HepG2 (cell line): ENCODE results near the gene GDF2. TPM values are rescaled to one million over a fixed set of nuclear protein-coding genes. Genes with fewer than 3 reads are reported as not detected.

Source experiments
- ATAC-seq: fragments of 200-7000 bp; cut with Tn5 transposase; 3 replicates; pipeline ENCODE4 v1.9.1; 2020; ENCODE audit warnings: mild to moderate bottlenecking, moderate library complexity
- BruUV-seq: library from RNA; stranded (reverse); fragments of 400-500 nt; replicated peaks from 2 replicates; lab custom pipeline; 2021; lab: Mats Ljungman, UMichigan
- CTCF ChIA-PET: fragments of 300-600 bp; formaldehyde crosslinking; extraction: SDS; loops from one replicate; lab custom pipeline; 2021; ENCODE audit warnings: low total read pairs, inconsistent platforms, low intra/inter-chr PET ratio; lab: Yijun Ruan, JAX
- POLR2A ChIA-PET: fragments of 350-600 bp; sonication (Branson Sonifier 250); formaldehyde crosslinking; loops from one replicate; lab custom pipeline; 2020; ENCODE audit warnings: antibody characterized with exemption, inconsistent platforms; lab: Yijun Ruan, JAX
- DNase-seq: peaks from one replicate; pipeline ENCODE4 v3.0.0-alpha.2; 2015; ENCODE audit warnings: low spot score
- FAIRE-seq: peaks from 3 replicates; lab custom pipeline; 2011; peaks lifted over from hg19 to GRCh38; lab: Jason Lieb, UNC
- H2AFZ ChIP-seq: one replicate; pipeline ENCODE4 v1.6.1; 2011; ENCODE audit warnings: low read length, inconsistent platforms
- H3K27ac ChIP-seq: fragments of 300-600 bp; 3 replicates; pipeline ENCODE4 v1.8.0; 2011; ENCODE audit warnings: mixed run types, mild to moderate bottlenecking, mixed read lengths, low read length, inconsistent platforms; ENCODE audit not compliant: insufficient read depth; ENCODE audit errors: extremely low read length
- H3K27me3 ChIP-seq, 2 experiments: fragments of 200-600 bp in 1 of 2; 2 replicates in 1 of 2; 3 replicates in 1 of 2; pipeline versions ENCODE4 v1.6.0 to v1.8.0; 2011; ENCODE audit warnings: low read length in 2 of 2, mild to moderate bottlenecking in 2 of 2, moderate library complexity in 2 of 2, inconsistent platforms in 1 of 2; ENCODE audit not compliant: insufficient read depth in 2 of 2, control insufficient read depth in 1 of 2
- H3K36me3 ChIP-seq, 2 experiments: fragments of 200-600 bp in 1 of 2; replicated peaks in 1 of 2; 2 replicates in 1 of 2; 3 replicates in 1 of 2; pipeline versions ENCODE4 v1.5.1 to v1.8.0; 2011; ENCODE audit warnings: low read length in 2 of 2, inconsistent platforms in 1 of 2; ENCODE audit not compliant: insufficient read depth in 2 of 2, control insufficient read depth in 1 of 2
- H3K4me1 ChIP-seq: 2 replicates; pipeline ENCODE4 v1.5.1; 2012; ENCODE audit warnings: low read length, inconsistent platforms; ENCODE audit not compliant: insufficient read depth
- H3K4me2 ChIP-seq: 2 replicates; pipeline ENCODE4 v1.6.0; 2011; ENCODE audit warnings: low read depth, low read length, inconsistent platforms
- H3K4me3 ChIP-seq, 3 experiments: fragments of 200-600 bp in 1 of 3; sonication (generic), shearing (Covaris generic) in 1 of 3; replicated peaks in 1 of 3; 2 replicates each; pipeline ENCODE4 v1.5.1; 2011 to 2016; ENCODE audit warnings: low read length in 3 of 3, inconsistent platforms in 2 of 3, low read depth in 2 of 3, mild to moderate bottlenecking in 2 of 3, control low read depth in 1 of 3, mixed read lengths in 1 of 3; ENCODE audit not compliant: insufficient read depth in 1 of 3
- H3K79me2 ChIP-seq: one replicate; pipeline ENCODE4 v1.6.1; 2011; ENCODE audit warnings: low read length, inconsistent platforms; ENCODE audit not compliant: insufficient read depth
- H3K9ac ChIP-seq: 2 replicates; pipeline ENCODE4 v1.6.0; 2011; ENCODE audit warnings: mild to moderate bottlenecking, low read depth, low read length, inconsistent platforms; ENCODE audit not compliant: insufficient read depth
- H3K9me3 ChIP-seq: 2 replicates; pipeline ENCODE4 v1.5.1; 2012; ENCODE audit warnings: mild to moderate bottlenecking, low read length
- H4K20me1 ChIP-seq: 2 replicates; pipeline ENCODE4 v1.6.0; 2011; ENCODE audit warnings: inconsistent platforms, mild to moderate bottlenecking, low read length, moderate library complexity; ENCODE audit not compliant: insufficient read depth
- KLF16 ChIP-seq, 2 experiments: sonication (generic) in 1 of 2; formaldehyde crosslinking in 1 of 2; IDR thresholded peaks; 2 replicates each; pipeline versions ENCODE4 v1.6.1 to v1.8.0; 2016 to 2023; ENCODE audit warnings: missing genetic modification reagents in 2 of 2, missing compliant biosample characterization in 1 of 2
- MAZ ChIP-seq, 2 experiments: sonication (generic) in 1 of 2; formaldehyde crosslinking in 1 of 2; IDR thresholded peaks; 2 replicates each; pipeline versions ENCODE4 v1.5.0 to v1.6.1; 2012 to 2020; ENCODE audit warnings: low read depth in 2 of 2, mild to moderate bottlenecking in 2 of 2, borderline replicate concordance in 1 of 2, improper control_type of control experiment in 1 of 2, low read length in 1 of 2, missing genetic modification reagents in 1 of 2, moderate library complexity in 1 of 2
- NFKB2 ChIP-seq: sonication (generic); formaldehyde crosslinking; IDR thresholded peaks from 2 replicates; pipeline ENCODE4 v1.4.0; 2020; ENCODE audit warnings: missing genetic modification reagents, borderline replicate concordance
- PRPF4 ChIP-seq: fragments of 200-400 bp; formaldehyde crosslinking; IDR thresholded peaks from 2 replicates; pipeline ENCODE4 v1.6.1; 2016; ENCODE audit warnings: low read length, low read depth; ENCODE audit not compliant: poor library complexity, severe bottlenecking
- REXO4 ChIP-seq: sonication (generic); formaldehyde crosslinking; IDR thresholded peaks from 2 replicates; pipeline ENCODE4 v1.8.0; 2022; ENCODE audit warnings: missing genetic modification reagents, mild to moderate bottlenecking, borderline replicate concordance
- RFX5 ChIP-seq: IDR thresholded peaks from 2 replicates; pipeline ENCODE4 v1.6.1; 2011; ENCODE audit warnings: low read depth, low read length, improper control_type of control experiment
- THYN1 ChIP-seq: sonication (generic); formaldehyde crosslinking; IDR thresholded peaks from 2 replicates; pipeline ENCODE4 v1.8.1; 2023; ENCODE audit warnings: low read depth, mild to moderate bottlenecking, moderate library complexity, missing genetic modification reagents, borderline replicate concordance
- ZC3H13 ChIP-seq: sonication (generic); formaldehyde crosslinking; IDR thresholded peaks from 2 replicates; pipeline ENCODE4 v1.8.1; 2023; ENCODE audit warnings: mild to moderate bottlenecking, missing genetic modification reagents, moderate library complexity
- ZKSCAN1 ChIP-seq: fragments of 150-350 bp; IDR thresholded peaks from 2 replicates; pipeline ENCODE4 v1.6.1; 2014; ENCODE audit warnings: low read length
- ZMAT5 ChIP-seq: sonication (generic); formaldehyde crosslinking; IDR thresholded peaks from 2 replicates; pipeline ENCODE4 v1.5.0; 2020; ENCODE audit warnings: mild to moderate bottlenecking, low read depth, missing genetic modification reagents, borderline replicate concordance
- ZNF101 ChIP-seq: sonication (generic); formaldehyde crosslinking; IDR thresholded peaks from 2 replicates; pipeline ENCODE4 v1.4.0; 2020; ENCODE audit warnings: mild to moderate bottlenecking, low read depth, missing genetic modification reagents, borderline replicate concordance
- ZNF24 ChIP-seq: fragments of 450-650 bp; IDR thresholded peaks from 2 replicates; pipeline ENCODE4 v1.6.1; 2017; ENCODE audit warnings: antibody characterized with exemption, mild to moderate bottlenecking
- ZNF317 ChIP-seq: sonication (generic); formaldehyde crosslinking; IDR thresholded peaks from 2 replicates; pipeline ENCODE4 v1.5.0; 2020; ENCODE audit warnings: mild to moderate bottlenecking, missing genetic modification reagents
- ZNF724P ChIP-seq: sonication (generic); formaldehyde crosslinking; IDR thresholded peaks from 2 replicates; pipeline ENCODE4 v1.8.0; 2022; ENCODE audit warnings: missing genetic modification reagents, borderline replicate concordance
- ZSCAN21 ChIP-seq: sonication (generic); formaldehyde crosslinking; IDR thresholded peaks from 2 replicates; pipeline ENCODE4 v1.8.0; 2022; ENCODE audit warnings: mild to moderate bottlenecking, missing genetic modification reagents, moderate library complexity, borderline replicate concordance
- WGBS: methylation state at CpG from one replicate; pipeline ENCODE4 v1.1.6; 2017; ENCODE audit warnings: low lambda C conversion rate; 5-methylcytosine and 5-hydroxymethylcytosine counted together
- in situ Hi-C: cut with HindIII; loops from 2 replicates; pipeline ENCODE4 v1.10.0; 2017; ENCODE audit warnings: low pct_unique_long_range_greater_than_20kb; ENCODE audit not compliant: extremely low pct_ligation_motif_present
- intact Hi-C: fragments of 100-400 bp; cut with micrococcal nuclease; formaldehyde crosslinking; loops from one replicate; pipeline ENCODE4 v1.10.0; 2022; ENCODE audit not compliant: unreplicated experiment
- polyA plus RNA-seq, 8 experiments: library from polyadenylated mRNA; depleted of rRNA in 3 of 8; stranded (reverse) in 7 of 8; unstranded in 1 of 8; fragments of >200 nt; fragmentation: Illumina TruSeq in 4 of 8; extraction: Trizol in 4 of 8; gene quantifications; 2 replicates each; pipeline versions ENCODE4 v1.2.1 to v1.2.3, GENCODE V29; 2011 to 2016; ENCODE audit warnings: low read depth in 4 of 8, missing spikeins in 1 of 8, mixed read lengths in 1 of 8; ENCODE audit not compliant: insufficient read depth in 1 of 8
- total RNA-seq, 5 experiments: library from RNA; depleted of rRNA; stranded (reverse); fragments of >200 nt; fragmentation: Illumina TruSeq; extraction: Trizol; gene quantifications; 2 replicates each; pipeline ENCODE4 v1.2.3, GENCODE V29; 2016; ENCODE audit warnings: low read depth in 1 of 5
- TF ChIP-seq, protein P1 (sequence below): sonication (generic); formaldehyde crosslinking; IDR thresholded peaks from 2 replicates; pipeline ENCODE4 v1.4.0; 2020; ENCODE audit warnings: missing genetic modification reagents

GDF2 gene
- total and polyA plus RNA-seq, 2 of the 13 experiments (the other 11 are each of a cell fraction or from before 2014, with no cell fraction given): not detected

- Histone ChIP-seq H3K27ac (no peak overlapping the region), H3K4me2 (no peak overlapping the region), H3K79me2 (no peaks in the 10 kb centered on the region), H3K4me3 (no peak overlapping the region), H4K20me1 (no peaks in the 10 kb centered on the region), H3K27me3 (peaks cover 0 to 2% of the 10 kb centered on the region in 2 experiments; a peak in 2 of 5 replicates), H3K9me3 (no peaks in the 10 kb centered on the region), H3K36me3 (no peaks in the 10 kb centered on the region), H3K4me1 (no peaks in the 10 kb centered on the region), H3K9ac (no peak overlapping the region), H2AFZ (no peak overlapping the region)
- ChIA-PET POLR2A (no interaction called here), CTCF (no interaction called here)
- no TSS peak for BruUV-seq
- ATAC-seq (no peak), FAIRE-seq (no peak), DNase-seq (no peak)
- no peak for TF ChIP-seq ZMAT5 (CRISPR knock-in tag)
- peak; percentile 52; the same call in 1 of the 2 replicates for TF ChIP-seq ZKSCAN1
- in situ Hi-C loops: no loop called here
- 29% methylated on average over 6 of the region's 7 CpGs for WGBS
- intact Hi-C loops: no loop called here
Measured at GRCh38 chr10:47371629-47372485, 49.6 kb downstream of the GDF2 start.

GRCh38 chr10:47372726-47373125 is 50.5 kb downstream of the GDF2 start:
- ATAC-seq (no peak), DNase-seq (no peak), FAIRE-seq (no peak)
- H3K27ac ChIP-seq: no peak overlapping the region
- H3K79me2 ChIP-seq: no peaks in the 10 kb centered on the region
- H3K27me3 ChIP-seq: no peaks in the 10 kb centered on the region; a peak in 2 of 5 replicates
- no peaks in the 10 kb centered on the region for H3K9me3 ChIP-seq
- 59% methylated on average over 4 of the region's 6 CpGs for WGBS
- intact Hi-C loops: no loop called here
- H3K36me3 ChIP-seq: no peaks in the 10 kb centered on the region
- no peaks in the 10 kb centered on the region for H3K4me1 ChIP-seq
- ChIA-PET CTCF (no interaction called here), POLR2A (no interaction called here)
- in situ Hi-C loops: no loop called here
- H4K20me1 ChIP-seq: no peaks in the 10 kb centered on the region
- H3K9ac ChIP-seq: no peak overlapping the region
- H3K4me3 ChIP-seq: no peak overlapping the region
- no TSS peak for BruUV-seq
- H3K4me2 ChIP-seq: no peak overlapping the region
- H2AFZ ChIP-seq: no peak overlapping the region
- TF ChIP-seq ZNF317 (CRISPR knock-in tag) (no peak), THYN1 (CRISPR knock-in tag) (no peak), KLF16 (CRISPR knock-in tag; IDR thresholded peaks at IDR 0.05) (no peak), REXO4 (CRISPR knock-in tag) (no peak), PRPF4 (no peak), ZSCAN21 (no peak), ZNF101 (no peak), ZC3H13 (CRISPR knock-in tag) (no peak), ZNF724P (CRISPR knock-in tag) (no peak), ZNF24 (no peak), NFKB2 (CRISPR knock-in tag) (no peak), RFX5 (no peak), MAZ (IDR thresholded peaks at IDR 0.05; ENCODE audit: borderline replicate concordance, low read depth, low read length) (no peak), MAZ (CRISPR knock-in tag; IDR thresholded peaks at IDR 0.05; ENCODE audit: low read depth) (no peak)
- TF ChIP-seq, protein P1, sequence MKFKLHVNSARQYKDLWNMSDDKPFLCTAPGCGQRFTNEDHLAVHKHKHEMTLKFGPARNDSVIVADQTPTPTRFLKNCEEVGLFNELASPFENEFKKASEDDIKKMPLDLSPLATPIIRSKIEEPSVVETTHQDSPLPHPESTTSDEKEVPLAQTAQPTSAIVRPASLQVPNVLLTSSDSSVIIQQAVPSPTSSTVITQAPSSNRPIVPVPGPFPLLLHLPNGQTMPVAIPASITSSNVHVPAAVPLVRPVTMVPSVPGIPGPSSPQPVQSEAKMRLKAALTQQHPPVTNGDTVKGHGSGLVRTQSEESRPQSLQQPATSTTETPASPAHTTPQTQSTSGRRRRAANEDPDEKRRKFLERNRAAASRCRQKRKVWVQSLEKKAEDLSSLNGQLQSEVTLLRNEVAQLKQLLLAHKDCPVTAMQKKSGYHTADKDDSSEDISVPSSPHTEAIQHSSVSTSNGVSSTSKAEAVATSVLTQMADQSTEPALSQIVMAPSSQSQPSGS: no peak
